CD4-positive, alpha-beta T cell (primary cell): ENCODE data around the gene KDM4B. TPM values are rescaled to one million over a fixed set of nuclear protein-coding genes. Genes with fewer than 3 reads are reported as not detected.

Source experiments
- ATAC-seq: fragments of 200-7000 bp; cut with Tn5 transposase; one replicate; pipeline ENCODE4 v1.10.0; 2022; ENCODE audit warnings: mild to moderate bottlenecking; ENCODE audit not compliant: poor library complexity
- CTCF ChIA-PET: fragments of 350-600 bp; sonication (Branson Sonifier 250); formaldehyde crosslinking; loops from one replicate; lab custom pipeline; 2021; ENCODE audit warnings: antibody characterized with exemption, inconsistent platforms; lab: Charles Lee
- POLR2A ChIA-PET: fragments of 350-600 bp; sonication (Branson Sonifier 250); formaldehyde crosslinking; loops from one replicate; lab custom pipeline; 2021; ENCODE audit warnings: antibody characterized with exemption, inconsistent platforms; lab: Charles Lee
- DNase-seq, 14 experiments: peaks; one replicate each; pipeline ENCODE4 v3.0.0-alpha.2; 2013 to 2020; ENCODE audit warnings: mixed read lengths in 2 of 14
- H3K27ac ChIP-seq, 2 donors: one replicate each; pipeline versions ENCODE4 v1.5.1 to v1.7.0; 2013; ENCODE audit warnings: low read length in 2 of 2, low read depth in 1 of 2, mild to moderate bottlenecking in 1 of 2
- H3K27me3 ChIP-seq, 2 experiments: 1 replicate in 1 of 2; 2 replicates in 1 of 2; pipeline versions ENCODE4 v1.6.1 to v1.7.0; 2013; ENCODE audit warnings: low read length in 2 of 2, control low read depth in 1 of 2, mild to moderate bottlenecking in 1 of 2, moderate library complexity in 1 of 2; ENCODE audit not compliant: insufficient read depth in 2 of 2, control insufficient read depth in 1 of 2
- H3K36me3 ChIP-seq: one replicate; pipeline ENCODE4 v1.6.1; 2013; ENCODE audit warnings: low read length, control low read depth; ENCODE audit not compliant: insufficient read depth
- H3K4me1 ChIP-seq: one replicate; pipeline ENCODE4 v1.6.1; 2013; ENCODE audit warnings: low read length, control low read depth; ENCODE audit not compliant: insufficient read depth
- H3K4me3 ChIP-seq: one replicate; pipeline ENCODE4 v1.5.1; 2013; ENCODE audit warnings: mild to moderate bottlenecking, low read length, moderate library complexity
- H3K9me3 ChIP-seq, 2 experiments: 1 replicate in 1 of 2; 2 replicates in 1 of 2; pipeline versions ENCODE4 v1.6.1 to v1.7.0; 2013; ENCODE audit warnings: low read length in 2 of 2, mild to moderate bottlenecking in 2 of 2, control low read depth in 1 of 2, moderate library complexity in 1 of 2; ENCODE audit not compliant: control insufficient read depth in 1 of 2, insufficient read depth in 1 of 2
- H3K27ac Mint-ChIP-seq: one replicate; pipeline ENCODE4 v1.8.0; 2020; ENCODE audit warnings: mixed read lengths
- H3K27me3 Mint-ChIP-seq: one replicate; pipeline ENCODE4 v1.8.0; 2021; ENCODE audit warnings: mixed read lengths
- H3K36me3 Mint-ChIP-seq: one replicate; pipeline ENCODE4 v1.8.0; 2021; ENCODE audit warnings: low read depth, mixed read lengths
- H3K4me1 Mint-ChIP-seq: one replicate; pipeline ENCODE4 v1.8.0; 2021; ENCODE audit warnings: low read depth, mixed read lengths
- H3K4me3 Mint-ChIP-seq: one replicate; pipeline ENCODE4 v1.8.0; 2020; ENCODE audit warnings: mild to moderate bottlenecking, mixed read lengths
- H3K9me3 Mint-ChIP-seq: one replicate; pipeline ENCODE4 v1.8.0; 2020; ENCODE audit warnings: mixed read lengths
- CTCF ChIP-seq: fragments of 200-600 bp; IDR thresholded peaks from one replicate; pipeline ENCODE4 v1.8.0; 2022; ENCODE audit warnings: antibody characterized with exemption, mild to moderate bottlenecking
- intact Hi-C, 2 experiments: fragments of 100-400 bp; cut with DNase I in 1 of 2; cut with micrococcal nuclease in 1 of 2; formaldehyde crosslinking; loops; one replicate each; pipeline versions ENCODE4 v1.15.1 to v1.9.0; 2023 to 2025; cut with DNase I, micrococcal nuclease
- total RNA-seq, 174 experiments: library from RNA in 2 of 174; stranded (reverse) in 2 of 174; gene quantifications; one replicate each; pipeline ENCODE4 v1.2.3 and lab custom pipeline; 2021 to 2026

Gene KDM4B
- total RNA-seq, 2 experiments from 2014 or later: 41.8 to 42.5 TPM

- Histone ChIP-seq H3K27me3 (no peaks in the 10 kb centered on the region), H3K4me1 (no peaks in the 10 kb centered on the region), H3K36me3 (peaks cover 23% of the 10 kb centered on the region), H3K4me3 (no peak overlapping the region), H3K27ac (no peak overlapping the region), H3K9me3 (peaks cover 19 to 48% of the 10 kb centered on the region in 2 experiments)
- DNase-seq (no peak), ATAC-seq (no peak)
- Mint-ChIP-seq H3K27me3 (no peaks in the 10 kb centered on the region), H3K36me3 (peaks cover 39% of the 10 kb centered on the region), H3K4me1 (no peaks in the 10 kb centered on the region), H3K9me3 (peaks cover under 1% of the 10 kb centered on the region), H3K4me3 (no peak overlapping the region), H3K27ac (no peak overlapping the region)
- CTCF ChIA-PET: no interaction called here
- no peak for TF ChIP-seq CTCF
- POLR2A ChIA-PET: no interaction called here
- intact Hi-C loops: no loop called here
Observed at GRCh38 chr19:5094768-5095567, 126.1 kb downstream of the KDM4B start.

GRCh38 chr19:5095568-5095850, 126.6 kb downstream of the KDM4B start:
- Histone ChIP-seq H3K9me3 (peaks cover 20 to 49% of the 10 kb centered on the region in 2 experiments), H3K36me3 (peaks cover 25% of the 10 kb centered on the region), H3K27me3 (no peaks in the 10 kb centered on the region), H3K4me1 (no peaks in the 10 kb centered on the region), H3K4me3 (no peak overlapping the region), H3K27ac (no peak overlapping the region)
- DNase-seq (no peak), ATAC-seq (no peak)
- ChIA-PET POLR2A (no interaction called here), CTCF (no interaction called here)
- no peak for TF ChIP-seq CTCF
- H3K36me3 Mint-ChIP-seq: peaks cover 44% of the 10 kb centered on the region
- no peak overlapping the region for H3K4me3 Mint-ChIP-seq
- no peak overlapping the region for H3K27ac Mint-ChIP-seq
- no peaks in the 10 kb centered on the region for H3K4me1 Mint-ChIP-seq
- no peaks in the 10 kb centered on the region for H3K27me3 Mint-ChIP-seq
- peaks cover 3% of the 10 kb centered on the region for H3K9me3 Mint-ChIP-seq
- intact Hi-C loops: no loop called here

GRCh38 chr19:5096536-5096935, 127.6 kb downstream of the KDM4B start:
- Histone ChIP-seq H3K4me1 (no peaks in the 10 kb centered on the region), H3K36me3 (peaks cover 25% of the 10 kb centered on the region), H3K4me3 (no peak overlapping the region), H3K27ac (no peak overlapping the region), H3K9me3 (peaks cover 20 to 49% of the 10 kb centered on the region in 2 experiments), H3K27me3 (no peaks in the 10 kb centered on the region)
- TF ChIP-seq CTCF: no peak
- ATAC-seq: no peak
- intact Hi-C loops: no loop called here
- DNase-seq: no peak
- ChIA-PET CTCF (no interaction called here), POLR2A (no interaction called here)
- Mint-ChIP-seq H3K27ac (no peak overlapping the region), H3K36me3 (peaks cover 53% of the 10 kb centered on the region), H3K9me3 (peaks cover 3% of the 10 kb centered on the region), H3K27me3 (no peaks in the 10 kb centered on the region), H3K4me1 (no peaks in the 10 kb centered on the region), H3K4me3 (no peak overlapping the region)
